A549 (cell line): ENCODE data around the gene SMC6. TPM values are rescaled to one million over a fixed set of nuclear protein-coding genes. Genes with fewer than 3 reads are reported as not detected.

ENCODE experiments used
- ATAC-seq, 2 experiments: fragments of 200-7000 bp in 1 of 2; fragments of >200 bp in 1 of 2; cut with Nextera tagmentation in 1 of 2; cut with Tn5 transposase in 1 of 2; 3 replicates each; pipeline versions ENCODE4 v1.8.0 to v1.9.1; 2018 to 2020; ENCODE audit warnings: mild to moderate bottlenecking in 1 of 2, moderate library complexity in 1 of 2
- CTCF ChIA-PET: fragments of 300-600 bp; sonication (Branson Sonifier 250); formaldehyde crosslinking; extraction: SDS; loops from one replicate; lab custom pipeline; 2021; ENCODE audit warnings: antibody characterized with exemption, inconsistent platforms; lab: Yijun Ruan, JAX
- POLR2A ChIA-PET: fragments of 350-600 bp; formaldehyde crosslinking; extraction: SDS; loops from one replicate; lab custom pipeline; 2021; ENCODE audit warnings: antibody characterized with exemption, inconsistent platforms; lab: Yijun Ruan, JAX
- DNase-seq, 2 experiments: peaks; one replicate each; pipeline versions ENCODE4 v3.0.0 to v3.0.0-alpha.2; 2011 to 2016; ENCODE audit warnings: low read depth in 1 of 2, low spot score in 1 of 2
- FAIRE-seq: peaks from 2 replicates; lab custom pipeline; 2011; peaks lifted over from hg19 to GRCh38; lab: Jason Lieb, UNC
- H3K27ac ChIP-seq, 2 experiments: fragments of >200 bp; sonication (Bioruptor Twin); formaldehyde crosslinking; 3 replicates each; pipeline ENCODE4 v1.5.1; 2016 to 2017
- H3K4me1 ChIP-seq: fragments of >200 bp; sonication (Bioruptor Twin); formaldehyde crosslinking; 3 replicates; pipeline ENCODE4 v1.6.1; 2016
- H3K4me2 ChIP-seq: fragments of >200 bp; sonication (Bioruptor Twin); formaldehyde crosslinking; 3 replicates; pipeline ENCODE4 v1.6.1; 2016
- H3K4me3 ChIP-seq: fragments of >200 bp; sonication (Bioruptor Twin); formaldehyde crosslinking; 3 replicates; pipeline ENCODE4 v1.5.1; 2016
- H3K9me3 ChIP-seq: fragments of >200 bp; sonication (Bioruptor Twin); formaldehyde crosslinking; 3 replicates; pipeline ENCODE4 v1.6.1; 2016
- CBX8 ChIP-seq: fragments of 200-600 bp; sonication (generic); IDR thresholded peaks from 2 replicates; pipeline ENCODE4 v1.6.1; 2016
- EHF ChIP-seq: fragments of 250-450 bp; sonication (Bioruptor Pico); IDR thresholded peaks from 2 replicates; pipeline ENCODE4 v1.5.0; 2020; ENCODE audit warnings: mild to moderate bottlenecking
- EP300 ChIP-seq, 2 experiments: fragments of >200 bp; sonication (Bioruptor Twin); formaldehyde crosslinking; IDR thresholded peaks; 2 replicates in 1 of 2; 3 replicates in 1 of 2; pipeline ENCODE4 v1.6.1; 2016 to 2017
- ESRRA ChIP-seq: fragments of 150-350 bp; IDR thresholded peaks from 2 replicates; pipeline ENCODE4 v1.6.1; 2014; ENCODE audit warnings: mild to moderate bottlenecking, low read length, borderline replicate concordance
- FOSL2 ChIP-seq, 2 experiments: fragments of 450-650 bp in 1 of 2; fragments of >200 bp in 1 of 2; sonication (Bioruptor Twin) in 1 of 2; formaldehyde crosslinking; IDR thresholded peaks; 2 replicates each; pipeline versions ENCODE4 v1.5.0 to v1.6.1; 2016 to 2020; ENCODE audit warnings: mild to moderate bottlenecking in 1 of 2, moderate library complexity in 1 of 2
- FOXS1 ChIP-seq: fragments of 250-450 bp; sonication (Bioruptor Pico); IDR thresholded peaks from 2 replicates; pipeline ENCODE4 v1.5.0; 2020; ENCODE audit warnings: mild to moderate bottlenecking, moderate library complexity
- HEYL ChIP-seq: fragments of 250-450 bp; sonication (Bioruptor Pico); IDR thresholded peaks from 2 replicates; pipeline ENCODE4 v1.8.0; 2021; ENCODE audit warnings: mild to moderate bottlenecking, moderate library complexity
- HOXA7 ChIP-seq: fragments of 250-450 bp; sonication (Bioruptor Pico); IDR thresholded peaks from 2 replicates; pipeline ENCODE4 v1.5.0; 2020; ENCODE audit warnings: mild to moderate bottlenecking, moderate library complexity
- HOXB13 ChIP-seq: fragments of 250-450 bp; sonication (Bioruptor Pico); IDR thresholded peaks from 2 replicates; pipeline ENCODE4 v1.5.0; 2020; ENCODE audit warnings: low read depth, mild to moderate bottlenecking, moderate library complexity
- HOXB5 ChIP-seq: fragments of 250-450 bp; sonication (Bioruptor Pico); IDR thresholded peaks from 2 replicates; pipeline ENCODE4 v1.5.0; 2020; ENCODE audit warnings: mild to moderate bottlenecking, moderate library complexity
- JUN ChIP-seq, 2 experiments: fragments of >200 bp; sonication (Bioruptor Twin); formaldehyde crosslinking; IDR thresholded peaks; 2 replicates in 1 of 2; 3 replicates in 1 of 2; pipeline ENCODE4 v1.6.1; 2016 to 2017
- KDM1A ChIP-seq: fragments of 200-600 bp; sonication (generic); IDR thresholded peaks from 2 replicates; pipeline ENCODE4 v1.6.1; 2016; ENCODE audit warnings: low read depth, mild to moderate bottlenecking
- NR3C1 ChIP-seq: fragments of >200 bp; sonication (Bioruptor Twin); formaldehyde crosslinking; IDR thresholded peaks from 3 replicates; pipeline ENCODE4 v1.6.1; 2017
- PHF8 ChIP-seq: fragments of 200-600 bp; sonication (generic); IDR thresholded peaks from 2 replicates; pipeline ENCODE4 v1.6.1; 2016; ENCODE audit warnings: low read depth, mild to moderate bottlenecking, antibody characterized with exemption, moderate library complexity, borderline replicate concordance
- POLR2A ChIP-seq: IDR thresholded peaks from 2 replicates; pipeline ENCODE4 v1.6.1; 2012; ENCODE audit warnings: mild to moderate bottlenecking, low read length
- POLR2AphosphoS2 ChIP-seq: conservative IDR thresholded peaks from 2 replicates; pipeline ENCODE4 v1.6.1; 2012; ENCODE audit warnings: low read length, improper control_type of control experiment, inconsistent platforms
- RAD21 ChIP-seq, 2 experiments: fragments of >200 bp in 1 of 2; sonication (Bioruptor Twin) in 1 of 2; formaldehyde crosslinking in 1 of 2; IDR thresholded peaks in 1 of 2; conservative IDR thresholded peaks in 1 of 2; 2 replicates in 1 of 2; 3 replicates in 1 of 2; pipeline ENCODE4 v1.6.1; 2012 to 2018; ENCODE audit warnings: inconsistent platforms in 1 of 2
- RCOR1 ChIP-seq: fragments of 150-350 bp; IDR thresholded peaks from 2 replicates; pipeline ENCODE4 v1.6.1; 2014; ENCODE audit warnings: antibody characterized with exemption, low read length, low read depth
- RFX5 ChIP-seq: fragments of 450-650 bp; IDR thresholded peaks from 2 replicates; pipeline ENCODE4 v1.7.1; 2014; ENCODE audit warnings: antibody characterized with exemption, mild to moderate bottlenecking, moderate library complexity
- TFCP2L1 ChIP-seq: fragments of 250-450 bp; sonication (Bioruptor Pico); IDR thresholded peaks from 2 replicates; pipeline ENCODE4 v1.5.0; 2021; ENCODE audit warnings: mild to moderate bottlenecking
- ZC3H11A ChIP-seq: fragments of 450-650 bp; IDR thresholded peaks from 2 replicates; pipeline ENCODE4 v1.6.1; 2014; ENCODE audit warnings: antibody characterized with exemption, mild to moderate bottlenecking
- ZNF302 ChIP-seq: fragments of 250-450 bp; sonication (Bioruptor Pico); IDR thresholded peaks from 2 replicates; pipeline ENCODE4 v1.9.0; 2021; ENCODE audit warnings: inconsistent platforms, mild to moderate bottlenecking, moderate library complexity
- WGBS: methylation state at CpG from one replicate; pipeline ENCODE4 v1.1.6; 2017; ENCODE audit errors: missing lambda C conversion rate; 5-methylcytosine and 5-hydroxymethylcytosine counted together
- polyA plus RNA-seq, 4 experiments: library from polyadenylated mRNA; depleted of rRNA in 3 of 4; stranded (reverse); fragments of >200 nt; fragmentation: RNase III in 1 of 4; extraction: RNeasy Plus Mini Kit Qiagen cat#74134 plus additional on column Dnase treatment in 1 of 4; gene quantifications; 2 replicates in 3 of 4; 3 replicates in 1 of 4; pipeline ENCODE4 v1.2.3, GENCODE V29; 2011 to 2017
- TF ChIP-seq, protein P1 (sequence below): fragments of 450-650 bp; IDR thresholded peaks from 2 replicates; pipeline ENCODE4 v1.6.1; 2014; ENCODE audit warnings: antibody characterized with exemption
- TF ChIP-seq, protein P2 (sequence below): IDR thresholded peaks from 2 replicates; pipeline ENCODE4 v1.6.1; 2012; ENCODE audit warnings: low read depth, borderline replicate concordance
- TF ChIP-seq, protein P3 (sequence below): IDR thresholded peaks from 2 replicates; pipeline ENCODE4 v1.6.1; 2012
- TF ChIP-seq, protein P4 (sequence below): fragments of >200 bp; sonication (Bioruptor Twin); formaldehyde crosslinking; IDR thresholded peaks from 2 replicates; pipeline ENCODE4 v1.6.1; 2016
- TF ChIP-seq, protein P5 (sequence below): fragments of 150-350 bp; IDR thresholded peaks from 2 replicates; pipeline ENCODE4 v1.6.1; 2014; ENCODE audit warnings: low read depth, mild to moderate bottlenecking, low read length
- TF ChIP-seq, protein P6 (sequence below): fragments of 250-450 bp; sonication (Bioruptor Pico); IDR thresholded peaks from 2 replicates; pipeline ENCODE4 v1.5.0; 2020; ENCODE audit warnings: low read depth, mild to moderate bottlenecking, moderate library complexity

Gene SMC6
- polyA plus RNA-seq, 2 of the 4 experiments (the other 2 are of a cell fraction): 29.9 to 51.6 TPM

DNA sequence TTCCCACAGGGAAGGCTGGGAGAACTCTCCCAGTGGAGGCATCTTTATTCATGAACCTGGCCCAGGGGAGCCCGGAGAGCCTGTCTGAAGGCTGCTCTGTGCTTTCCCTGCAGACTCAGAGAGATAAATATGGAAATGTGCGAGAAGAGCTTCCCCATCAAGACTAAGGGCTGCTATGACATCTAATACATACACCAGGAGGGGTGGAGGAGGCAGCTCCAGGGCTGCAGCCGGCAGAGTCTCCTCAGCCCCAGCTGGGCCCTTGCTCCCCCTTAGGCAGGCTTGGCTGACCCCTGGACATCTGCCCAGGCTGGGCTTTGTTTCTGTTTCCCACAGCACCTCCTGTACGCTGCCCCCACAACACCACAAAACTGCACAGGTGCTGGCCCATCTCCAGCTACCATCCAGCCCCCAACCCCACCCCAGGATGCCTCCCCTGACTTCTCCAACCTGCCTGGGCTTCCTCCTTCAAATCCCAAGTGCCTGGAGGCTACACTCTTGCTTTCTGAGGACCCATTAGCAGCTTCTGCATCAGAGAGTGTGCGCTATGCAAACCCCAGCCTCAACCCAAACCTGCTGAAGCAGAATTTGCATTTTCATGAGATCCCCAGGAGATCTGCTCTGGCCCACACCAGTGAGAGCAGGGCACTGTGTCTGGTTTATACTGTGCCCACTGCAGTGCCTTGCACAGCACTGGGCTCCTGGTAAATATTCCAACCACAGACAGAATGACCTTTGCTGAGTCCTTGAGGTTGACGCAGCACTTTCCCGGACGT lies 116.3 kb downstream of the SMC6 start:
- TF ChIP-seq FOXS1 (CRISPR knock-in tag) (no peak), HOXB5 (CRISPR knock-in tag) (no peak), HEYL (CRISPR knock-in tag) (no peak), EP300 (IDR thresholded peaks at IDR 0.05) (no peak), RAD21 (conservative IDR thresholded peaks at IDR 0.05 in 1 of 2, IDR thresholded peaks at IDR 0.05 in 1 of 2) (no peak), ESRRA (no peak), CBX8 (no peak), HOXB13 (no peak), TFCP2L1 (CRISPR knock-in tag) (no peak), ZC3H11A (no peak), POLR2A (no peak), NR3C1 (no peak), EHF (no peak), PHF8 (no peak), RCOR1 (no peak)
- TF ChIP-seq, protein P1, sequence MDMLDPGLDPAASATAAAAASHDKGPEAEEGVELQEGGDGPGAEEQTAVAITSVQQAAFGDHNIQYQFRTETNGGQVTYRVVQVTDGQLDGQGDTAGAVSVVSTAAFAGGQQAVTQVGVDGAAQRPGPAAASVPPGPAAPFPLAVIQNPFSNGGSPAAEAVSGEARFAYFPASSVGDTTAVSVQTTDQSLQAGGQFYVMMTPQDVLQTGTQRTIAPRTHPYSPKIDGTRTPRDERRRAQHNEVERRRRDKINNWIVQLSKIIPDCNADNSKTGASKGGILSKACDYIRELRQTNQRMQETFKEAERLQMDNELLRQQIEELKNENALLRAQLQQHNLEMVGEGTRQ: no peak
- TF ChIP-seq, protein P2, sequence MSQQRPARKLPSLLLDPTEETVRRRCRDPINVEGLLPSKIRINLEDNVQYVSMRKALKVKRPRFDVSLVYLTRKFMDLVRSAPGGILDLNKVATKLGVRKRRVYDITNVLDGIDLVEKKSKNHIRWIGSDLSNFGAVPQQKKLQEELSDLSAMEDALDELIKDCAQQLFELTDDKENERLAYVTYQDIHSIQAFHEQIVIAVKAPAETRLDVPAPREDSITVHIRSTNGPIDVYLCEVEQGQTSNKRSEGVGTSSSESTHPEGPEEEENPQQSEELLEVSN: no peak
- TF ChIP-seq, protein P3, sequence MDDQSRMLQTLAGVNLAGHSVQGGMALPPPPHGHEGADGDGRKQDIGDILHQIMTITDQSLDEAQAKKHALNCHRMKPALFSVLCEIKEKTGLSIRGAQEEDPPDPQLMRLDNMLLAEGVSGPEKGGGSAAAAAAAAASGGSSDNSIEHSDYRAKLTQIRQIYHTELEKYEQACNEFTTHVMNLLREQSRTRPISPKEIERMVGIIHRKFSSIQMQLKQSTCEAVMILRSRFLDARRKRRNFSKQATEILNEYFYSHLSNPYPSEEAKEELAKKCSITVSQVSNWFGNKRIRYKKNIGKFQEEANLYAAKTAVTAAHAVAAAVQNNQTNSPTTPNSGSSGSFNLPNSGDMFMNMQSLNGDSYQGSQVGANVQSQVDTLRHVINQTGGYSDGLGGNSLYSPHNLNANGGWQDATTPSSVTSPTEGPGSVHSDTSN: no peak
- TF ChIP-seq, protein P4, sequence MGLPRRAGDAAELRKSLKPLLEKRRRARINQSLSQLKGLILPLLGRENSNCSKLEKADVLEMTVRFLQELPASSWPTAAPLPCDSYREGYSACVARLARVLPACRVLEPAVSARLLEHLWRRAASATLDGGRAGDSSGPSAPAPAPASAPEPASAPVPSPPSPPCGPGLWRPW: no peak
- TF ChIP-seq, protein P5, sequence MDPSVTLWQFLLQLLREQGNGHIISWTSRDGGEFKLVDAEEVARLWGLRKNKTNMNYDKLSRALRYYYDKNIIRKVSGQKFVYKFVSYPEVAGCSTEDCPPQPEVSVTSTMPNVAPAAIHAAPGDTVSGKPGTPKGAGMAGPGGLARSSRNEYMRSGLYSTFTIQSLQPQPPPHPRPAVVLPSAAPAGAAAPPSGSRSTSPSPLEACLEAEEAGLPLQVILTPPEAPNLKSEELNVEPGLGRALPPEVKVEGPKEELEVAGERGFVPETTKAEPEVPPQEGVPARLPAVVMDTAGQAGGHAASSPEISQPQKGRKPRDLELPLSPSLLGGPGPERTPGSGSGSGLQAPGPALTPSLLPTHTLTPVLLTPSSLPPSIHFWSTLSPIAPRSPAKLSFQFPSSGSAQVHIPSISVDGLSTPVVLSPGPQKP: no peak
- no peak for ATAC-seq
- 63% methylated on average over 8 of the region's 8 CpGs for WGBS
- Histone ChIP-seq H3K27ac (no peak overlapping the region), H3K4me2 (no peak overlapping the region), H3K9me3 (no peaks in the 10 kb centered on the region), H3K4me1 (no peaks in the 10 kb centered on the region), H3K4me3 (no peak overlapping the region)
- no peak for FAIRE-seq
- ChIA-PET CTCF (interaction anchor here (1.5 to 6.6 kb wide), 2 partner anchors 8 to 12 kb away, joined by 3 to 53 read pairs; no protein-coding TSS in a partner anchor), POLR2A (no interaction called here)
- DNase-seq: no peak

DNA sequence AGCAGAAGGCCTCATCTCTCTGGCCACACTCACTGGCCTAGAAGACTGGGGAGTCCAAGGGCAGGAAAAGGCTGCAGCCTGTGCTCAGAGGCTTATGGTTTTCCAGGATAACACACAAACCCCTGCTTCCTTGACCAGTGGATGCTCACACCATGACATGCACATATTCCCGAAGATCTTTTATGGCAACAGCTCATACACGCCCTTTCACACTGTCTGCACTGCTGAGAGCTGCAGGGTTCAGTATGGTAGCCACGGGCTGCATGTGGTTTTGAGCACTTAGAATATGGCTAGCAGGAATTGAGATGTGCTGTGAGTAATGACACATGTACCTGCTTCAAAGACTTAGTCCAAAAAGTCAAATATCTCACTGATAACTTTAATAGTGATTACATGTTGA lies 117.4 kb downstream of the SMC6 start:
- ChIA-PET CTCF (interaction anchor here (1.3 to 6.6 kb wide), 4 partner anchors 9 to 38 kb away, joined by 3 to 53 read pairs (median 7); no protein-coding TSS in a partner anchor), POLR2A (no interaction called here)
- FAIRE-seq: no peak
- no peak overlapping the region for H3K4me3 ChIP-seq
- no peaks in the 10 kb centered on the region for H3K9me3 ChIP-seq
- H3K4me2 ChIP-seq: no peak overlapping the region
- H3K27ac ChIP-seq: no peak overlapping the region
- no peak for DNase-seq
- H3K4me1 ChIP-seq: no peaks in the 10 kb centered on the region
- TF ChIP-seq JUN (IDR thresholded peaks at IDR 0.05): no peak
- TF ChIP-seq NR3C1: no peak
- TF ChIP-seq PHF8: no peak
- TF ChIP-seq POLR2AphosphoS2: no peak
- TF ChIP-seq, protein P4: no peak
- TF ChIP-seq ZC3H11A: no peak
- TF ChIP-seq RAD21 (conservative IDR thresholded peaks at IDR 0.05 in 1 of 2, IDR thresholded peaks at IDR 0.05 in 1 of 2): no peak
- TF ChIP-seq HOXA7: no peak
- TF ChIP-seq, protein P5: no peak
- no peak for TF ChIP-seq KDM1A
- no peak for TF ChIP-seq RFX5
- TF ChIP-seq HOXB13: no peak
- no peak for TF ChIP-seq ZNF302 (CRISPR knock-in tag)
- TF ChIP-seq, protein P6, sequence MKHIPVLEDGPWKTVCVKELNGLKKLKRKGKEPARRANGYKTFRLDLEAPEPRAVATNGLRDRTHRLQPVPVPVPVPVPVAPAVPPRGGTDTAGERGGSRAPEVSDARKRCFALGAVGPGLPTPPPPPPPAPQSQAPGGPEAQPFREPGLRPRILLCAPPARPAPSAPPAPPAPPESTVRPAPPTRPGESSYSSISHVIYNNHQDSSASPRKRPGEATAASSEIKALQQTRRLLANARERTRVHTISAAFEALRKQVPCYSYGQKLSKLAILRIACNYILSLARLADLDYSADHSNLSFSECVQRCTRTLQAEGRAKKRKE (CRISPR knock-in tag): no peak
- TF ChIP-seq FOSL2 (IDR thresholded peaks at IDR 0.05): no peak
- no peak for TF ChIP-seq FOSL2 (CRISPR knock-in tag; IDR thresholded peaks at IDR 0.05)
- WGBS: 29% methylated on average over 3 of the region's 3 CpGs
- no peak for ATAC-seq
